Neuronal stem cell (in vitro differentiated cells): ENCODE data around the gene GRM1.
"Not testable (repeated sequence)": the region's sequence is repeated elsewhere in the genome, so short reads cannot be mapped to it uniquely, and the experiment has no call there.

Source experiments
- DNase-seq: peaks from one replicate; pipeline ENCODE4 v3.0.0-alpha.2; 2013; ENCODE audit warnings: low spot score
- H2AFZ ChIP-seq: one replicate; pipeline ENCODE4 v1.6.1; 2013; ENCODE audit warnings: mild to moderate bottlenecking, low read length, inconsistent platforms
- H2AK5ac ChIP-seq: 2 replicates; pipeline ENCODE4 v1.6.1; 2013; ENCODE audit warnings: low read depth, mild to moderate bottlenecking, inconsistent platforms, low read length, moderate library complexity, mixed read lengths
- H2BK120ac ChIP-seq: 2 replicates; pipeline ENCODE4 v1.6.1; 2013; ENCODE audit warnings: low read depth, mild to moderate bottlenecking, inconsistent platforms, low read length, moderate library complexity, mixed read lengths
- H2BK12ac ChIP-seq: one replicate; pipeline ENCODE4 v1.6.1; 2013; ENCODE audit warnings: low read length, inconsistent platforms
- H2BK15ac ChIP-seq: 2 replicates; pipeline ENCODE4 v1.6.1; 2013; ENCODE audit warnings: mild to moderate bottlenecking, low read length, inconsistent platforms, mixed read lengths
- H2BK5ac ChIP-seq: one replicate; pipeline ENCODE4 v1.6.1; 2013; ENCODE audit warnings: inconsistent platforms, mild to moderate bottlenecking, low read length, moderate library complexity
- H3K14ac ChIP-seq: one replicate; pipeline ENCODE4 v1.6.1; 2013; ENCODE audit warnings: low read length, inconsistent platforms
- H3K18ac ChIP-seq: 2 replicates; pipeline ENCODE4 v1.6.1; 2013; ENCODE audit warnings: low read length, inconsistent platforms
- H3K23ac ChIP-seq: 2 replicates; pipeline ENCODE4 v1.6.1; 2013; ENCODE audit warnings: low read depth, mild to moderate bottlenecking, mixed read lengths, low read length, inconsistent platforms; ENCODE audit not compliant: poor library complexity
- H3K27ac ChIP-seq: replicated peaks from 3 replicates; pipeline ENCODE4 v1.5.1; 2013; ENCODE audit warnings: low read length, inconsistent platforms
- H3K27me3 ChIP-seq, 3 experiments: 2 replicates each; pipeline ENCODE4 v1.6.1; 2013; ENCODE audit warnings: low read length in 3 of 3, mild to moderate bottlenecking in 2 of 3, inconsistent platforms in 1 of 3, low read depth in 1 of 3, mixed read lengths in 1 of 3, moderate library complexity in 1 of 3; ENCODE audit not compliant: control insufficient read depth in 3 of 3, insufficient read depth in 3 of 3
- H3K36me3 ChIP-seq, 2 donors: replicated peaks in 1 of 2; 2 replicates each; pipeline ENCODE4 v1.6.1; 2013; ENCODE audit warnings: low read length in 2 of 2; ENCODE audit not compliant: control insufficient read depth in 2 of 2, insufficient read depth in 2 of 2
- H3K4ac ChIP-seq: 2 replicates; pipeline ENCODE4 v1.6.1; 2013; ENCODE audit warnings: inconsistent platforms, mild to moderate bottlenecking, low read length, moderate library complexity
- H3K4me1 ChIP-seq, 2 donors: 1 replicate in 1 of 2; 2 replicates in 1 of 2; pipeline ENCODE4 v1.6.1; 2013; ENCODE audit warnings: low read length in 2 of 2, low read depth in 1 of 2; ENCODE audit not compliant: control insufficient read depth in 2 of 2, insufficient read depth in 1 of 2
- H3K4me2 ChIP-seq: one replicate; pipeline ENCODE4 v1.6.1; 2013; ENCODE audit warnings: mild to moderate bottlenecking, low read length, inconsistent platforms; ENCODE audit not compliant: insufficient read depth, poor library complexity, severe bottlenecking
- H3K4me3 ChIP-seq, 2 donors: 2 replicates each; pipeline ENCODE4 v1.5.1; 2013; ENCODE audit warnings: low read length in 2 of 2, mild to moderate bottlenecking in 2 of 2, inconsistent platforms in 1 of 2, moderate library complexity in 1 of 2
- H3K79me1 ChIP-seq: one replicate; pipeline ENCODE4 v1.6.1; 2013; ENCODE audit warnings: low read depth, mild to moderate bottlenecking, inconsistent platforms, low read length, moderate library complexity
- H3K9ac ChIP-seq: one replicate; pipeline ENCODE4 v1.6.1; 2013; ENCODE audit warnings: mild to moderate bottlenecking, low read depth, low read length, inconsistent platforms; ENCODE audit not compliant: poor library complexity
- H3K9me3 ChIP-seq, 2 donors: replicated peaks in 1 of 2; 2 replicates each; pipeline versions ENCODE3 to v1.6.1; 2013; ENCODE audit warnings: low read length in 2 of 2, mild to moderate bottlenecking in 2 of 2, inconsistent platforms in 1 of 2, low read depth in 1 of 2, mixed read lengths in 1 of 2, moderate library complexity in 1 of 2; ENCODE audit not compliant: control insufficient read depth in 2 of 2, insufficient read depth in 1 of 2
- H4K8ac ChIP-seq: one replicate; pipeline ENCODE4 v1.6.1; 2013; ENCODE audit warnings: low read depth, mild to moderate bottlenecking, inconsistent platforms, low read length, moderate library complexity
- H4K91ac ChIP-seq: one replicate; pipeline ENCODE4 v1.6.1; 2013; ENCODE audit warnings: low read length, low read depth, mild to moderate bottlenecking, inconsistent platforms; ENCODE audit not compliant: poor library complexity
- WGBS, 2 donors: extraction: QIAGEN DNeasy Blood & Tissue Kit; methylation state at CpG; one replicate each; pipeline ENCODE4 v1.1.7; 2013; ENCODE audit warnings: missing lambda C conversion rate in 2 of 2, mixed read lengths in 1 of 2; ENCODE audit not compliant: insufficient read length in 2 of 2, insufficient replicate concordance in 1 of 2; ENCODE audit errors: extremely low coverage in 2 of 2; 5-methylcytosine and 5-hydroxymethylcytosine counted together

Gene GRM1

GRCh38 chr6:146271163-146271562 is 242.3 kb downstream of the GRM1 start:
- H2BK120ac ChIP-seq, H3K36me3 ChIP-seq, H3K4me2 ChIP-seq, H3K4me3 ChIP-seq, H3K9me3 ChIP-seq, DNase-seq, H2BK5ac ChIP-seq, H3K9ac ChIP-seq, H3K79me1 ChIP-seq, H2BK15ac ChIP-seq, H3K18ac ChIP-seq, H2BK12ac ChIP-seq, H4K91ac ChIP-seq, H3K14ac ChIP-seq, H3K4ac ChIP-seq, H3K27ac ChIP-seq, H3K27me3 ChIP-seq, H2AK5ac ChIP-seq, H4K8ac ChIP-seq, H3K23ac ChIP-seq: not testable (repeated sequence)
- WGBS, 2 donors = no CpG with 5 or more reads among the region's 1 CpG
- peaks cover 6 to 16% of the 10 kb centered on the region in 2 donors for H3K4me1 ChIP-seq
- H2AFZ ChIP-seq = peak overlapping the region; percentile 51

GRCh38 chr6:146273490-146273889 is 244.6 kb downstream of the GRM1 start:
- H3K18ac ChIP-seq = no peak overlapping the region
- H3K27me3 ChIP-seq = no peaks in the 10 kb centered on the region
- H3K79me1 ChIP-seq = no peaks in the 10 kb centered on the region
- DNase-seq = no peak
- H3K4me3 ChIP-seq = no peak overlapping the region
- no peak overlapping the region for H2BK5ac ChIP-seq
- H4K91ac ChIP-seq = no peak overlapping the region
- H2BK15ac ChIP-seq = no peak overlapping the region
- H3K9ac ChIP-seq = no peak overlapping the region
- H3K4me1 ChIP-seq = peaks cover 6 to 23% of the 10 kb centered on the region in 2 donors
- H2AFZ ChIP-seq = peak overlapping the region; percentile 52
- no peak overlapping the region for H3K23ac ChIP-seq
- no peak overlapping the region for H3K4ac ChIP-seq
- H4K8ac ChIP-seq = no peak overlapping the region
- no peak overlapping the region for H2BK12ac ChIP-seq
- no peak overlapping the region for H3K4me2 ChIP-seq
- H2AK5ac ChIP-seq = no peak overlapping the region
- no peaks in the 10 kb centered on the region for H3K9me3 ChIP-seq
- H2BK120ac ChIP-seq = no peak overlapping the region
- H3K14ac ChIP-seq = no peak overlapping the region
- H3K27ac ChIP-seq = no peak overlapping the region
- H3K36me3 ChIP-seq = no peaks in the 10 kb centered on the region

- no peaks in the 10 kb centered on the region for H3K27me3 ChIP-seq
- H4K8ac ChIP-seq = no peak overlapping the region
- no peak overlapping the region for H3K18ac ChIP-seq
- no peak overlapping the region for H2AK5ac ChIP-seq
- no peak overlapping the region for H3K14ac ChIP-seq
- H2AFZ ChIP-seq = peak overlapping the region; percentile 59
- no peaks in the 10 kb centered on the region for H3K79me1 ChIP-seq
- H3K27ac ChIP-seq = no peak overlapping the region
- H2BK5ac ChIP-seq = no peak overlapping the region
- H2BK15ac ChIP-seq = no peak overlapping the region
- no peak overlapping the region for H2BK120ac ChIP-seq
- no peak overlapping the region for H3K9ac ChIP-seq
- no peak overlapping the region for H3K4ac ChIP-seq
- H3K36me3 ChIP-seq = no peaks in the 10 kb centered on the region
- H2BK12ac ChIP-seq = no peak overlapping the region
- H3K9me3 ChIP-seq = no peaks in the 10 kb centered on the region
- no peak for DNase-seq
- no CpG with 5 or more reads among the region's 2 CpGs for WGBS, 2 donors
- H3K4me1 ChIP-seq = peaks cover 5 to 19% of the 10 kb centered on the region in 2 donors
- H3K4me3 ChIP-seq = no peak overlapping the region
- H4K91ac ChIP-seq = no peak overlapping the region
- H3K23ac ChIP-seq = no peak overlapping the region
- H3K4me2 ChIP-seq = no peak overlapping the region
Observed at GRCh38 chr6:146277142-146277541, 248.3 kb downstream of the GRM1 start.

- H3K9me3 ChIP-seq = peaks cover 0 to 3% of the 10 kb centered on the region in 2 donors
- H3K27ac ChIP-seq = no peak overlapping the region
- no peak overlapping the region for H3K4me3 ChIP-seq
- H2BK120ac ChIP-seq = no peak overlapping the region
- H3K4me2 ChIP-seq = no peak overlapping the region
- H3K4me1 ChIP-seq = peaks cover 0 to 6% of the 10 kb centered on the region in 2 donors
- H2BK15ac ChIP-seq = no peak overlapping the region
- H2AFZ ChIP-seq = no peak overlapping the region
- no peak overlapping the region for H3K9ac ChIP-seq
- no peak overlapping the region for H2BK12ac ChIP-seq
- no peaks in the 10 kb centered on the region for H3K27me3 ChIP-seq
- H4K91ac ChIP-seq = no peak overlapping the region
- no peak overlapping the region for H3K4ac ChIP-seq
- no peak overlapping the region for H3K23ac ChIP-seq
- H4K8ac ChIP-seq = no peak overlapping the region
- no peak overlapping the region for H3K18ac ChIP-seq
- H2AK5ac ChIP-seq = no peak overlapping the region
- no peak for DNase-seq
- no peaks in the 10 kb centered on the region for H3K36me3 ChIP-seq
- no peak overlapping the region for H3K14ac ChIP-seq
- H3K79me1 ChIP-seq = no peaks in the 10 kb centered on the region
- no peak overlapping the region for H2BK5ac ChIP-seq
Observed at GRCh38 chr6:146281651-146282362, 252.9 kb downstream of the GRM1 start.
